Measurements from ENCODE around the gene CFAP126. TPM values are rescaled to one million over a fixed set of nuclear protein-coding genes. Genes with fewer than 3 reads are reported as not detected.
A peak's percentile ranks its signal among the peaks of the same experiment; 100 is the strongest.
"Not testable (repeated sequence)": the region's sequence is repeated elsewhere in the genome, so short reads cannot be mapped to it uniquely, and the experiment has no call there.

Gene CFAP126
- not detected for total RNA-seq

GRCh38 chr1:161367684-161368400, at the start of gene CFAP126:
Gene CFAP126 (minus strand): TSS chr1:161367876. CDS start chr1:161367868, 8 bp downstream.
- H3K4me3 ChIP-seq = no peak within 1 kb of the TSS
- TF ChIP-seq POLR2A (IDR thresholded peaks at IDR 0.05) (peak in 1 of 3 donors; percentile 35), CTCF (IDR thresholded peaks at IDR 0.05) (peak; percentile 17 to 64 (median 49))
- H3K36me3 ChIP-seq (replicated peaks in 1 of 2; ENCODE audit: insufficient read depth in 1 of 2, low read depth in 2 of 2) = no peaks in the 10 kb centered on the region
- peak within 1 kb of the TSS; percentile 46 to 76 (median 62) for H3K27ac ChIP-seq
- intact Hi-C loops (cut with DNase I) = no loop called here
- DNase-seq = peak; percentile 80 to 95 (median 88)
- peaks cover 20% of the 10 kb centered on the region for H3K4me1 ChIP-seq
- peak; percentile 100 for ATAC-seq
- no peaks in the 10 kb centered on the region for H3K9me3 ChIP-seq
- WGBS, 2 donors = 15 to 16% methylated on average over 6 of the region's 6 CpGs
- H3K27me3 ChIP-seq = no peaks in the 10 kb centered on the region

GRCh38 chr1:161413050-161413449, 45.4 kb upstream of the CFAP126 start:
- H3K4me3 ChIP-seq; H3K36me3 ChIP-seq (replicated peaks in 1 of 2; ENCODE audit: insufficient read depth in 1 of 2, low read depth in 2 of 2); H3K27me3 ChIP-seq; H3K27ac ChIP-seq; intact Hi-C loops (cut with DNase I); H3K4me1 ChIP-seq; ATAC-seq; H3K9me3 ChIP-seq; DNase-seq: not testable (repeated sequence)
- 80 to 88% methylated on average over 7 of the region's 7 CpGs for WGBS, 2 donors

- H3K36me3 ChIP-seq (replicated peaks in 1 of 2; ENCODE audit: insufficient read depth in 1 of 2, low read depth in 2 of 2); H3K4me3 ChIP-seq; H3K9me3 ChIP-seq; H3K27ac ChIP-seq; H3K4me1 ChIP-seq; ATAC-seq; intact Hi-C loops (cut with DNase I); H3K27me3 ChIP-seq; DNase-seq: not testable (repeated sequence)
- WGBS, 2 donors = 74 to 89% methylated on average over 4 of the region's 4 CpGs
These were observed 42.9 kb upstream of the CFAP126 start for GRCh38 chr1:161410636-161410970.

- DNase-seq; H3K27me3 ChIP-seq; H3K36me3 ChIP-seq (replicated peaks in 1 of 2; ENCODE audit: insufficient read depth in 1 of 2, low read depth in 2 of 2); intact Hi-C loops (cut with DNase I); H3K4me3 ChIP-seq; H3K9me3 ChIP-seq; H3K27ac ChIP-seq; ATAC-seq: not testable (repeated sequence)
- peaks cover 11% of the 10 kb centered on the region for H3K4me1 ChIP-seq
- 82 to 91% methylated on average over 12 to 13 of the region's 13 CpGs for whole genome bisulfite sequencing, 2 donors
These were observed 42.4 kb upstream of the CFAP126 start for GRCh38 chr1:161409848-161410635.

GRCh38 chr1:161408429-161409052, 40.9 kb upstream of the CFAP126 start:
- H3K9me3 ChIP-seq = no peaks in the 10 kb centered on the region
- DNase-seq = no peak
- intact Hi-C loops (cut with DNase I) = no loop called here
- no peaks in the 10 kb centered on the region for H3K36me3 ChIP-seq (replicated peaks in 1 of 2; ENCODE audit: insufficient read depth in 1 of 2, low read depth in 2 of 2)
- H3K4me3 ChIP-seq = no peak overlapping the region
- no peak for ATAC-seq
- TF ChIP-seq POLR2A (IDR thresholded peaks at IDR 0.05) = no peak
- no peak for TF ChIP-seq CTCF (IDR thresholded peaks at IDR 0.05)
- no peaks in the 10 kb centered on the region for H3K27me3 ChIP-seq
- peaks cover 24% of the 10 kb centered on the region for H3K4me1 ChIP-seq
- no peak overlapping the region for H3K27ac ChIP-seq
- WGBS, 2 donors = 59 to 69% methylated on average over 3 of the region's 3 CpGs

GRCh38 chr1:161407451-161407985, 39.8 kb upstream of the CFAP126 start:
- no peak for DNase-seq
- H3K27ac ChIP-seq = no peak overlapping the region
- TF ChIP-seq POLR2A (IDR thresholded peaks at IDR 0.05) (no peak), CTCF (IDR thresholded peaks at IDR 0.05) (no peak)
- intact Hi-C loops (cut with DNase I) = no loop called here
- no peaks in the 10 kb centered on the region for H3K9me3 ChIP-seq
- no peak for ATAC-seq
- 67 to 76% methylated on average over 6 of the region's 6 CpGs for WGBS, 2 donors
- peaks cover 24% of the 10 kb centered on the region for H3K4me1 ChIP-seq
- H3K4me3 ChIP-seq = no peak overlapping the region
- H3K27me3 ChIP-seq = no peaks in the 10 kb centered on the region
- no peaks in the 10 kb centered on the region for H3K36me3 ChIP-seq (replicated peaks in 1 of 2; ENCODE audit: insufficient read depth in 1 of 2, low read depth in 2 of 2)

GRCh38 chr1:161406551-161406950, 38.9 kb upstream of the CFAP126 start:
- intact Hi-C loops (cut with DNase I); H3K27me3 ChIP-seq; H3K9me3 ChIP-seq; H3K36me3 ChIP-seq (replicated peaks in 1 of 2; ENCODE audit: insufficient read depth in 1 of 2, low read depth in 2 of 2); DNase-seq; H3K4me3 ChIP-seq; ATAC-seq; H3K27ac ChIP-seq: not testable (repeated sequence)
- WGBS, 2 donors = 98 to 99% methylated on average over 8 to 16 of the region's 17 CpGs
- H3K4me1 ChIP-seq = peaks cover 27% of the 10 kb centered on the region
